Hepatocyte (in vitro differentiated cells): ENCODE results near the gene CAPN12. TPM values are rescaled to one million over a fixed set of nuclear protein-coding genes. Genes with fewer than 3 reads are reported as not detected.

ENCODE experiments used
- DNase-seq: peaks from one replicate; pipeline ENCODE4 v3.0.0-alpha.2; 2016; ENCODE audit warnings: low spot score
- H2AFZ ChIP-seq: fragments of 200-600 bp; sonication (generic); 2 replicates; pipeline ENCODE4 v1.6.0; 2016; ENCODE audit warnings: antibody characterized with exemption, mild to moderate bottlenecking
- H3K27ac ChIP-seq: fragments of 200-600 bp; sonication (generic); 2 replicates; pipeline ENCODE4 v1.5.1; 2016; ENCODE audit warnings: mild to moderate bottlenecking
- H3K27me3 ChIP-seq: fragments of 200-600 bp; sonication (generic); 2 replicates; pipeline ENCODE4 v1.6.1; 2016
- H3K36me3 ChIP-seq: fragments of 200-600 bp; sonication (generic); replicated peaks from 2 replicates; pipeline ENCODE4 v1.5.1; 2016; ENCODE audit warnings: low read depth; ENCODE audit not compliant: insufficient read depth
- H3K4me1 ChIP-seq: fragments of 200-600 bp; sonication (generic); 2 replicates; pipeline ENCODE4 v1.5.1; 2016; ENCODE audit warnings: mild to moderate bottlenecking, moderate library complexity; ENCODE audit not compliant: insufficient read depth
- H3K4me2 ChIP-seq: fragments of 200-600 bp; sonication (generic); 2 replicates; pipeline ENCODE4 v1.6.0; 2016
- H3K4me3 ChIP-seq: fragments of 200-600 bp; sonication (generic); 2 replicates; pipeline ENCODE4 v1.5.1; 2016; ENCODE audit warnings: mild to moderate bottlenecking
- H3K79me2 ChIP-seq: fragments of 200-600 bp; sonication (generic); 2 replicates; pipeline ENCODE4 v1.6.0; 2017; ENCODE audit warnings: mild to moderate bottlenecking
- H3K9me2 ChIP-seq: fragments of 200-600 bp; sonication (generic); replicated peaks from 2 replicates; pipeline ENCODE4 v1.6.0; 2017; ENCODE audit warnings: mild to moderate bottlenecking; ENCODE audit not compliant: insufficient read depth
- H3K9me3 ChIP-seq: fragments of 200-600 bp; sonication (generic); 2 replicates; pipeline ENCODE4 v1.5.1; 2016; ENCODE audit warnings: low read depth, mild to moderate bottlenecking
- H4K20me1 ChIP-seq: fragments of 200-600 bp; sonication (generic); 2 replicates; pipeline ENCODE4 v1.6.0; 2016; ENCODE audit warnings: mild to moderate bottlenecking; ENCODE audit not compliant: insufficient read depth, poor library complexity, severe bottlenecking
- EZH2 ChIP-seq: fragments of 200-600 bp; sonication (generic); IDR thresholded peaks from 2 replicates; pipeline ENCODE4 v1.6.1; 2016; ENCODE audit warnings: antibody characterized with exemption, mild to moderate bottlenecking, borderline replicate concordance
- EZH2phosphoT487 ChIP-seq: fragments of 200-600 bp; sonication (generic); IDR thresholded peaks from one replicate; pipeline ENCODE4 v1.6.1; 2018; ENCODE audit warnings: antibody characterized with exemption, mild to moderate bottlenecking, low read depth, moderate library complexity; ENCODE audit not compliant: unreplicated experiment, severe bottlenecking
- WGBS: methylation state at CpG from one replicate; pipeline ENCODE4 v1.1.6; 2016; ENCODE audit warnings: low lambda C conversion rate; ENCODE audit errors: missing lambda C conversion rate; 5-methylcytosine and 5-hydroxymethylcytosine counted together
- polyA plus RNA-seq: library from polyadenylated mRNA; unstranded; fragments of >200 nt; fragmentation: Nextera tagmentation; extraction: Ambion mirVana; gene quantifications from 2 replicates; pipeline ENCODE4 v1.2.1, GENCODE V29; 2016
- total RNA-seq: library from RNA; depleted of rRNA; stranded (reverse); fragments of >200 nt; gene quantifications from 2 replicates; pipeline ENCODE4 v1.2.3, GENCODE V29; 2014
- TF ChIP-seq, protein P1 (sequence below): fragments of 200-600 bp; sonication (generic); IDR thresholded peaks from 2 replicates; pipeline ENCODE4 v1.5.1; 2016; ENCODE audit warnings: antibody characterized with exemption, mild to moderate bottlenecking; ENCODE audit not compliant: poor library complexity

CAPN12 gene
- total and polyA plus RNA-seq, 2 experiments from 2014 or later: 24.3 to 26.6 TPM

DNA sequence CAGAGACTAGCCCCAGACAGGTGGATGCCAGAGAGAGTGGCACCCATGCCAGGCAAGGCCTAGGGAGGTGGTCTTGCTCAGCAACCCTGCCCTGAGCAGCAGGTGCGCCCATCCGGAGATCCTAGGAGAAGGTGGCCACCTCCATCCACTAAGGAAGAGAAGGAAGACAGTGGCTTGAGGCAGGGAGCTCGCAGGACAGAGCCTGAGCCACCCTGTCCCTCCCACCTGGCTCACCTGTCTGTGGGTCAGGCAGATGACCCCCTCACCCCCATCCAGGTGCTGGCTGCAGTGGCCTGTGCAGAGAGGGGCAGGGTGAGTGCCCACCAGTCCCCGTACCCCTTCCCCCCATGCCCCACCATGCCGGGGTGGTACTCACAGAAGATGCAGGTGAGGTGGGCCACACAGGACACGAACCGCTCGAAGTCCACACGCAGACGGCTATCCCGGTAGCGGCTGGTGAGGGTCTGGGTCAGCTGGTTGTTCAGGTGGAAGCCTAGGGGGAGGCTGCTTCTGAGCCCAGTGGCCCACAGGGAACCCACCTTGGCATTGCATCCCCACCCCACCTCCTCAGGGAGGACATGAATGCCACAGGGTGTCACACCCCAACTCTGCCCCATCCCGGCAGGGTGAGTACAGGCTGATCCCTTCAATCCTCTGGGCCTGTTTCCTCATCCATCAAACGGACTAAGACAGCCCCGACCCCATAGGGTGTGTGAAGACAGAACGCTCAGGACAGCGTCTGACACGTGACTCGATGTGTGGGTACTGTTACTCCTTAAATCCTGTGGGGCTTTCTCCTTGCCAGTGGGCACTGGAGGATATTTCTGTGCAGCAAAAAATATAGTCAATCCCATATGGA is 13.3 kb downstream of the CAPN12 start:
- no peaks in the 10 kb centered on the region for H3K9me2 ChIP-seq
- no peak for DNase-seq
- no peaks in the 10 kb centered on the region for H3K4me1 ChIP-seq
- no peaks in the 10 kb centered on the region for H4K20me1 ChIP-seq
- no peak overlapping the region for H3K4me3 ChIP-seq
- H3K36me3 ChIP-seq: no peaks in the 10 kb centered on the region
- H3K4me2 ChIP-seq: no peak overlapping the region
- H3K27ac ChIP-seq: peak overlapping the region; percentile 36
- no peak overlapping the region for H2AFZ ChIP-seq
- 97% methylated on average over 16 of the region's 19 CpGs for WGBS
- TF ChIP-seq EZH2 (no peak), EZH2phosphoT487 (no peak)
- TF ChIP-seq, protein P1, sequence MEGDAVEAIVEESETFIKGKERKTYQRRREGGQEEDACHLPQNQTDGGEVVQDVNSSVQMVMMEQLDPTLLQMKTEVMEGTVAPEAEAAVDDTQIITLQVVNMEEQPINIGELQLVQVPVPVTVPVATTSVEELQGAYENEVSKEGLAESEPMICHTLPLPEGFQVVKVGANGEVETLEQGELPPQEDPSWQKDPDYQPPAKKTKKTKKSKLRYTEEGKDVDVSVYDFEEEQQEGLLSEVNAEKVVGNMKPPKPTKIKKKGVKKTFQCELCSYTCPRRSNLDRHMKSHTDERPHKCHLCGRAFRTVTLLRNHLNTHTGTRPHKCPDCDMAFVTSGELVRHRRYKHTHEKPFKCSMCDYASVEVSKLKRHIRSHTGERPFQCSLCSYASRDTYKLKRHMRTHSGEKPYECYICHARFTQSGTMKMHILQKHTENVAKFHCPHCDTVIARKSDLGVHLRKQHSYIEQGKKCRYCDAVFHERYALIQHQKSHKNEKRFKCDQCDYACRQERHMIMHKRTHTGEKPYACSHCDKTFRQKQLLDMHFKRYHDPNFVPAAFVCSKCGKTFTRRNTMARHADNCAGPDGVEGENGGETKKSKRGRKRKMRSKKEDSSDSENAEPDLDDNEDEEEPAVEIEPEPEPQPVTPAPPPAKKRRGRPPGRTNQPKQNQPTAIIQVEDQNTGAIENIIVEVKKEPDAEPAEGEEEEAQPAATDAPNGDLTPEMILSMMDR: no peak
- no peaks in the 10 kb centered on the region for H3K27me3 ChIP-seq
- H3K9me3 ChIP-seq: no peaks in the 10 kb centered on the region
- H3K79me2 ChIP-seq: no peaks in the 10 kb centered on the region

DNA sequence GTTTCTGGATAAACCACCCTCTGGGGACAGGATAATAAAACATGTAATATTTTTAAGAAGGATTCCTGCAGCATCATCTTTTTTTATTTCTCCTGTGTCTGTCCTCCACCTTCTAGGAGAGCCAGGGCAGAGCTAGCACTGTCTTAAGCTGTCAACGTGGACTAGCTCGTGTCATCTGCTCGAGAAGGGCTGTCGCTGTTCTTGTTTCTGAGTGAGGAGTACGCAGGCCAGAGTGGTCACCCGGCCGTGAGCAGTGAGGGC is 13.9 kb downstream of the CAPN12 start:
- H3K27ac ChIP-seq: peak overlapping the region; percentile 36
- no peaks in the 10 kb centered on the region for H3K36me3 ChIP-seq
- no peak overlapping the region for H3K4me2 ChIP-seq
- H2AFZ ChIP-seq: no peak overlapping the region
- DNase-seq: no peak
- no peak for TF ChIP-seq EZH2phosphoT487
- no peak for TF ChIP-seq EZH2
- TF ChIP-seq, protein P1: no peak
- no peaks in the 10 kb centered on the region for H3K79me2 ChIP-seq
- no peaks in the 10 kb centered on the region for H3K4me1 ChIP-seq
- no peaks in the 10 kb centered on the region for H3K27me3 ChIP-seq
- no peaks in the 10 kb centered on the region for H4K20me1 ChIP-seq
- H3K4me3 ChIP-seq: no peak overlapping the region
- no peaks in the 10 kb centered on the region for H3K9me2 ChIP-seq
- no peaks in the 10 kb centered on the region for H3K9me3 ChIP-seq
- 95% methylated on average over 7 of the region's 7 CpGs for WGBS

DNA sequence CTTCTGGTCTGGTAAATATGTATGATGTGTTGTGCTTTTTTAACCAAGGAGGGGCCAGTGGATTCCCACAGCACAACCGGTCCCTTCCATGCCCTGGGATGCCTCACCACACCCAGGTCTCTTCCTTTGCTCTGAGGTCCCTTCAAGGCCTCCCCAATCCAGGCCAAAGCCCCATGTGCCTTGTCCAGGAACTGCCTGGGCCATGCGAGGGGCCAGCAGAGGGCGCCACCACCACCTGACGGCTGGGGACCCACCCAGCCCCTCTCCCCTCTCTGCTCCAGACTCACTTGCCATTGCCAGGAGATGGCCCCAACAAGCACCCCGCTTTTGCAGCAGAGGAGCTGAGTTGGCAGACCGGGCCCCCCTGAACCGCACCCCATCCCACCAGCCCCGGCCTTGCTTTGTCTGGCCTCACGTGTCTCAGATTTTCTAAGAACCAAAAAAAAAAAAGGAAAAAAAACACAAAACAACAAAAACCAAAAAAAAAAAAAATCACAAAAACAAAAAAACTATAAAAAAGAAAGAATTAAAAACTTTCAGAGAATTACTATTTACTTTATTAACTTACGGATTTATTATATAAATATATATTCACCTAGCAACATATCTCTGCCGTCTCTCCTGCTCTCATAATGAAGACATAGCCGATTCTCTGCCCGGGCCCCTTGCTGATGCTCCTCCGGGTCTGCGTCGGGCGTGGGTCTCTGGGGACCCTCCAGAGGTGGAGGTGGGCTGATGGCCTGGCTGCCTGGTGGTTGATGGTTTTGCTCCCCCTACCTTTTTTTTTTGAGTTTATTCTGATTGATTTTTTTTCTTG is 14.4 kb downstream of the CAPN12 start:
- Histone ChIP-seq H3K27me3 (no peaks in the 10 kb centered on the region), H3K9me2 (no peaks in the 10 kb centered on the region), H3K36me3 (no peaks in the 10 kb centered on the region), H2AFZ (no peak overlapping the region), H3K4me2 (no peak overlapping the region), H3K9me3 (no peaks in the 10 kb centered on the region), H3K79me2 (no peaks in the 10 kb centered on the region), H3K4me3 (no peak overlapping the region), H4K20me1 (no peaks in the 10 kb centered on the region), H3K27ac (peak overlapping the region; percentile 36), H3K4me1 (no peaks in the 10 kb centered on the region)
- WGBS: 75% methylated on average over 16 of the region's 17 CpGs
- TF ChIP-seq, protein P1: peak; percentile 74
- TF ChIP-seq EZH2 (no peak), EZH2phosphoT487 (no peak)
- DNase-seq: peak; percentile 82
